Measurements from ENCODE around the gene SYNGR3. TPM values are rescaled to one million over a fixed set of nuclear protein-coding genes. Genes with fewer than 3 reads are reported as not detected.
A peak's percentile ranks its signal among the peaks of the same experiment; 100 is the strongest.

Gene SYNGR3
- total and polyA plus RNA-seq, 2 of the 13 experiments (the other 11 are each of a cell fraction or from before 2014, with no cell fraction given) = 0.97 to 5.7 TPM

- TF ChIP-seq PRDM4 (CRISPR knock-in tag; IDR thresholded peaks at IDR 0.05; ENCODE audit: borderline replicate concordance) (peak; percentile 34; the same call in 1 of the 2 replicates), SAP130 (CRISPR knock-in tag; IDR thresholded peaks at IDR 0.05; ENCODE audit: low read depth) (peak; percentile 92), ZNF7 (CRISPR knock-in tag; IDR thresholded peaks at IDR 0.05) (no peak), FOSL1 (CRISPR knock-in tag; IDR thresholded peaks at IDR 0.05; ENCODE audit: borderline replicate concordance) (no peak), EED (CRISPR knock-in tag; IDR thresholded peaks at IDR 0.05) (peak; percentile 35; the same call in 1 of the 2 replicates), ZNF205 (CRISPR knock-in tag; IDR thresholded peaks at IDR 0.05) (peak; percentile 62; the same call in 1 of the 2 replicates), FOXP4 (CRISPR knock-in tag; IDR thresholded peaks at IDR 0.05) (peak; percentile 36; the same call in 1 of the 2 replicates), HOXA7 (CRISPR knock-in tag; IDR thresholded peaks at IDR 0.05) (no peak), ZNF704 (CRISPR knock-in tag; IDR thresholded peaks at IDR 0.05; ENCODE audit: borderline replicate concordance) (no peak), ZNF850 (CRISPR knock-in tag; conservative IDR thresholded peaks at IDR 0.05) (no peak; the same call in 1 of the 2 replicates), ZNF225 (CRISPR knock-in tag; IDR thresholded peaks at IDR 0.05) (no peak; the same call in 1 of the 2 replicates), TCF7L2 (IDR thresholded peaks at IDR 0.05; ENCODE audit: low read depth, low read length) (no peak)
- TF ChIP-seq, protein P1, sequence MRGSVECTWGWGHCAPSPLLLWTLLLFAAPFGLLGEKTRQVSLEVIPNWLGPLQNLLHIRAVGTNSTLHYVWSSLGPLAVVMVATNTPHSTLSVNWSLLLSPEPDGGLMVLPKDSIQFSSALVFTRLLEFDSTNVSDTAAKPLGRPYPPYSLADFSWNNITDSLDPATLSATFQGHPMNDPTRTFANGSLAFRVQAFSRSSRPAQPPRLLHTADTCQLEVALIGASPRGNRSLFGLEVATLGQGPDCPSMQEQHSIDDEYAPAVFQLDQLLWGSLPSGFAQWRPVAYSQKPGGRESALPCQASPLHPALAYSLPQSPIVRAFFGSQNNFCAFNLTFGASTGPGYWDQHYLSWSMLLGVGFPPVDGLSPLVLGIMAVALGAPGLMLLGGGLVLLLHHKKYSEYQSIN (CRISPR knock-in tag; IDR thresholded peaks at IDR 0.05; ENCODE audit: borderline replicate concordance) = no peak
- TF ChIP-seq, protein P2, sequence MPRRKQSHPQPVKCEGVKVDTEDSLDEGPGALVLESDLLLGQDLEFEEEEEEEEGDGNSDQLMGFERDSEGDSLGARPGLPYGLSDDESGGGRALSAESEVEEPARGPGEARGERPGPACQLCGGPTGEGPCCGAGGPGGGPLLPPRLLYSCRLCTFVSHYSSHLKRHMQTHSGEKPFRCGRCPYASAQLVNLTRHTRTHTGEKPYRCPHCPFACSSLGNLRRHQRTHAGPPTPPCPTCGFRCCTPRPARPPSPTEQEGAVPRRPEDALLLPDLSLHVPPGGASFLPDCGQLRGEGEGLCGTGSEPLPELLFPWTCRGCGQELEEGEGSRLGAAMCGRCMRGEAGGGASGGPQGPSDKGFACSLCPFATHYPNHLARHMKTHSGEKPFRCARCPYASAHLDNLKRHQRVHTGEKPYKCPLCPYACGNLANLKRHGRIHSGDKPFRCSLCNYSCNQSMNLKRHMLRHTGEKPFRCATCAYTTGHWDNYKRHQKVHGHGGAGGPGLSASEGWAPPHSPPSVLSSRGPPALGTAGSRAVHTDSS (CRISPR knock-in tag; conservative IDR thresholded peaks at IDR 0.05) = peak; percentile 54; the same call in 1 of the 2 replicates
- TF ChIP-seq, protein P3, sequence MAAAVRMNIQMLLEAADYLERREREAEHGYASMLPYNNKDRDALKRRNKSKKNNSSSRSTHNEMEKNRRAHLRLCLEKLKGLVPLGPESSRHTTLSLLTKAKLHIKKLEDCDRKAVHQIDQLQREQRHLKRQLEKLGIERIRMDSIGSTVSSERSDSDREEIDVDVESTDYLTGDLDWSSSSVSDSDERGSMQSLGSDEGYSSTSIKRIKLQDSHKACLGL (CRISPR knock-in tag; IDR thresholded peaks at IDR 0.05) = peak; percentile 60; the same call in 1 of the 2 replicates
- TF ChIP-seq, protein P4, sequence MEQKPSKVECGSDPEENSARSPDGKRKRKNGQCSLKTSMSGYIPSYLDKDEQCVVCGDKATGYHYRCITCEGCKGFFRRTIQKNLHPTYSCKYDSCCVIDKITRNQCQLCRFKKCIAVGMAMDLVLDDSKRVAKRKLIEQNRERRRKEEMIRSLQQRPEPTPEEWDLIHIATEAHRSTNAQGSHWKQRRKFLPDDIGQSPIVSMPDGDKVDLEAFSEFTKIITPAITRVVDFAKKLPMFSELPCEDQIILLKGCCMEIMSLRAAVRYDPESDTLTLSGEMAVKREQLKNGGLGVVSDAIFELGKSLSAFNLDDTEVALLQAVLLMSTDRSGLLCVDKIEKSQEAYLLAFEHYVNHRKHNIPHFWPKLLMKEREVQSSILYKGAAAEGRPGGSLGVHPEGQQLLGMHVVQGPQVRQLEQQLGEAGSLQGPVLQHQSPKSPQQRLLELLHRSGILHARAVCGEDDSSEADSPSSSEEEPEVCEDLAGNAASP (CRISPR knock-in tag; IDR thresholded peaks at IDR 0.05; ENCODE audit: borderline replicate concordance) = no peak
- TF ChIP-seq, protein P5, sequence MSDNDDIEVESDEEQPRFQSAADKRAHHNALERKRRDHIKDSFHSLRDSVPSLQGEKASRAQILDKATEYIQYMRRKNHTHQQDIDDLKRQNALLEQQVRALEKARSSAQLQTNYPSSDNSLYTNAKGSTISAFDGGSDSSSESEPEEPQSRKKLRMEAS (IDR thresholded peaks at IDR 0.05) = peak; percentile 92
These were observed 25.0 kb upstream of the SYNGR3 start, which contains the start of gene RPS2 (continued) for GRCh38 chr16:1964506-1965395.

Data from HepG2 (cell line).